A549 (cell line): Measurements from ENCODE around the gene CISH. TPM values are rescaled to one million over a fixed set of nuclear protein-coding genes. Genes with fewer than 3 reads are reported as not detected.
A peak's percentile ranks its signal among the peaks of the same experiment; 100 is the strongest.

Source experiments
- ATAC-seq, 2 experiments: fragments of 200-7000 bp in 1 of 2; fragments of >200 bp in 1 of 2; cut with Nextera tagmentation in 1 of 2; cut with Tn5 transposase in 1 of 2; 3 replicates each; pipeline versions ENCODE4 v1.8.0 to v1.9.1; 2018 to 2020; ENCODE audit warnings: mild to moderate bottlenecking in 1 of 2, moderate library complexity in 1 of 2
- CTCF ChIA-PET: fragments of 300-600 bp; sonication (Branson Sonifier 250); formaldehyde crosslinking; extraction: SDS; loops from one replicate; lab custom pipeline; 2021; ENCODE audit warnings: antibody characterized with exemption, inconsistent platforms; lab: Yijun Ruan, JAX
- POLR2A ChIA-PET: fragments of 350-600 bp; formaldehyde crosslinking; extraction: SDS; loops from one replicate; lab custom pipeline; 2021; ENCODE audit warnings: antibody characterized with exemption, inconsistent platforms; lab: Yijun Ruan, JAX
- DNase-seq, 2 experiments: peaks; one replicate each; pipeline versions ENCODE4 v3.0.0 to v3.0.0-alpha.2; 2011 to 2016; ENCODE audit warnings: low read depth in 1 of 2, low spot score in 1 of 2
- FAIRE-seq: peaks from 2 replicates; lab custom pipeline; 2011; peaks lifted over from hg19 to GRCh38; lab: Jason Lieb, UNC
- H3K27ac ChIP-seq, 2 experiments: fragments of >200 bp; sonication (Bioruptor Twin); formaldehyde crosslinking; 3 replicates each; pipeline ENCODE4 v1.5.1; 2016 to 2017
- H3K4me1 ChIP-seq: fragments of >200 bp; sonication (Bioruptor Twin); formaldehyde crosslinking; 3 replicates; pipeline ENCODE4 v1.6.1; 2016
- H3K4me2 ChIP-seq: fragments of >200 bp; sonication (Bioruptor Twin); formaldehyde crosslinking; 3 replicates; pipeline ENCODE4 v1.6.1; 2016
- H3K4me3 ChIP-seq: fragments of >200 bp; sonication (Bioruptor Twin); formaldehyde crosslinking; 3 replicates; pipeline ENCODE4 v1.5.1; 2016
- H3K9me3 ChIP-seq: fragments of >200 bp; sonication (Bioruptor Twin); formaldehyde crosslinking; 3 replicates; pipeline ENCODE4 v1.6.1; 2016
- BHLHE40 ChIP-seq: IDR thresholded peaks from 2 replicates; pipeline ENCODE4 v1.6.1; 2012; ENCODE audit warnings: low read depth, low read length, inconsistent platforms
- CBX8 ChIP-seq: fragments of 200-600 bp; sonication (generic); IDR thresholded peaks from 2 replicates; pipeline ENCODE4 v1.6.1; 2016
- E2F6 ChIP-seq: IDR thresholded peaks from 2 replicates; pipeline ENCODE4 v1.6.1; 2012; ENCODE audit warnings: low read depth, borderline replicate concordance
- ELK1 ChIP-seq: fragments of 150-350 bp; IDR thresholded peaks from 2 replicates; pipeline ENCODE4 v1.6.1; 2014; ENCODE audit warnings: low read depth, mild to moderate bottlenecking, low read length
- FOXS1 ChIP-seq: fragments of 250-450 bp; sonication (Bioruptor Pico); IDR thresholded peaks from 2 replicates; pipeline ENCODE4 v1.5.0; 2020; ENCODE audit warnings: mild to moderate bottlenecking, moderate library complexity
- HMGXB4 ChIP-seq: fragments of 250-450 bp; sonication (Bioruptor Pico); IDR thresholded peaks from 2 replicates; pipeline ENCODE4 v1.5.0; 2021; ENCODE audit warnings: mild to moderate bottlenecking, moderate library complexity, borderline replicate concordance
- HOXB5 ChIP-seq: fragments of 250-450 bp; sonication (Bioruptor Pico); IDR thresholded peaks from 2 replicates; pipeline ENCODE4 v1.5.0; 2020; ENCODE audit warnings: mild to moderate bottlenecking, moderate library complexity
- KDM1A ChIP-seq: fragments of 200-600 bp; sonication (generic); IDR thresholded peaks from 2 replicates; pipeline ENCODE4 v1.6.1; 2016; ENCODE audit warnings: low read depth, mild to moderate bottlenecking
- MAZ ChIP-seq: fragments of 150-350 bp; IDR thresholded peaks from 2 replicates; pipeline ENCODE4 v1.6.1; 2014; ENCODE audit warnings: antibody characterized with exemption, low read depth, low read length, borderline replicate concordance
- MYC ChIP-seq: IDR thresholded peaks from 2 replicates; pipeline ENCODE4 v1.6.1; 2012; ENCODE audit warnings: mild to moderate bottlenecking, inconsistent platforms, low read length, improper control_type of control experiment, borderline replicate concordance
- NR3C1 ChIP-seq: fragments of >200 bp; sonication (Bioruptor Twin); formaldehyde crosslinking; IDR thresholded peaks from 3 replicates; pipeline ENCODE4 v1.6.1; 2017
- POLR2AphosphoS2 ChIP-seq: conservative IDR thresholded peaks from 2 replicates; pipeline ENCODE4 v1.6.1; 2012; ENCODE audit warnings: low read length, improper control_type of control experiment, inconsistent platforms
- REST ChIP-seq: fragments of 200-600 bp; sonication (generic); IDR thresholded peaks from 2 replicates; pipeline ENCODE4 v1.6.1; 2016; ENCODE audit warnings: antibody characterized with exemption, mild to moderate bottlenecking, moderate library complexity
- TP53 ChIP-seq: fragments of 250-450 bp; sonication (Bioruptor Pico); IDR thresholded peaks from 2 replicates; pipeline ENCODE4 v1.5.0; 2021; ENCODE audit warnings: mild to moderate bottlenecking, moderate library complexity
- USF2 ChIP-seq: fragments of 450-650 bp; IDR thresholded peaks from 2 replicates; pipeline ENCODE4 v1.6.1; 2014; ENCODE audit warnings: antibody characterized with exemption
- WGBS: methylation state at CpG from one replicate; pipeline ENCODE4 v1.1.6; 2017; ENCODE audit errors: missing lambda C conversion rate; 5-methylcytosine and 5-hydroxymethylcytosine counted together
- polyA plus RNA-seq, 4 experiments: library from polyadenylated mRNA; depleted of rRNA in 3 of 4; stranded (reverse); fragments of >200 nt; fragmentation: RNase III in 1 of 4; extraction: RNeasy Plus Mini Kit Qiagen cat#74134 plus additional on column Dnase treatment in 1 of 4; gene quantifications; 2 replicates in 3 of 4; 3 replicates in 1 of 4; pipeline ENCODE4 v1.2.3, GENCODE V29; 2011 to 2017
- TF ChIP-seq, protein P1 (sequence below): fragments of >200 bp; sonication (Bioruptor Twin); formaldehyde crosslinking; IDR thresholded peaks from 3 replicates; pipeline ENCODE4 v1.6.1; 2016

Gene CISH
- polyA plus RNA-seq, 2 of the 4 experiments (the other 2 are of a cell fraction) = 0.43 to 0.68 TPM

DNA sequence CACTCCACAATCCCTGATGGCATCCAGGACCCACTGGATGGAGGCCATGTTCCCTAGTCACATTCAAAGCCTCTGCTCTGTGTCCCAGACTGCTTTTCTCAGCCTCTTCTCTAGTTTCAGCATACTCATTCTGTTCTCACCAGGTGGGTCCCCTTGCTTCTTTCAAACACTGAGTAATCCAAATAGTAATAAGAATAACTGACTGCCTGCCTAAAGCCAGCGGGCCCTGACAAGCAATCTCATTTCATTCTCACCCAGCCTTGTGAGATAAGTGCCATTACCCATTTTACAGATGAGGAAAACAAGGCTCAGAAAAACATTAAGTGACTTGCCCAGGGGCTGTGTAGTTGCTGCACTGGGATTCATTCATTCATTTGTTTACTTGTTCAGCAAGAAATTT lies 30.8 kb upstream of the CISH start:
- ChIA-PET POLR2A (no interaction called here), CTCF (interaction anchor here (1.1 kb wide), 1 partner anchor 20 kb away, joined by 4 read pairs; no protein-coding TSS in a partner anchor)
- Histone ChIP-seq H3K9me3 (no peaks in the 10 kb centered on the region), H3K27ac (no peak overlapping the region), H3K4me1 (no peaks in the 10 kb centered on the region), H3K4me3 (no peak overlapping the region), H3K4me2 (no peak overlapping the region)
- TF ChIP-seq KDM1A (0 out of 2 replicates have a peak, but pooled peaks have one; percentile 21), E2F6 (no peak), REST (no peak), USF2 (no peak)
- TF ChIP-seq, protein P1, sequence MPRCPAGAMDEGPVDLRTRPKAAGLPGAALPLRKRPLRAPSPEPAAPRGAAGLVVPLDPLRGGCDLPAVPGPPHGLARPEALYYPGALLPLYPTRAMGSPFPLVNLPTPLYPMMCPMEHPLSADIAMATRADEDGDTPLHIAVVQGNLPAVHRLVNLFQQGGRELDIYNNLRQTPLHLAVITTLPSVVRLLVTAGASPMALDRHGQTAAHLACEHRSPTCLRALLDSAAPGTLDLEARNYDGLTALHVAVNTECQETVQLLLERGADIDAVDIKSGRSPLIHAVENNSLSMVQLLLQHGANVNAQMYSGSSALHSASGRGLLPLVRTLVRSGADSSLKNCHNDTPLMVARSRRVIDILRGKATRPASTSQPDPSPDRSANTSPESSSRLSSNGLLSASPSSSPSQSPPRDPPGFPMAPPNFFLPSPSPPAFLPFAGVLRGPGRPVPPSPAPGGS = no peak
- DNase-seq = no peak
- 80% methylated on average over 1 of the region's 1 CpG for WGBS
- no peak for FAIRE-seq
- ATAC-seq = no peak

DNA sequence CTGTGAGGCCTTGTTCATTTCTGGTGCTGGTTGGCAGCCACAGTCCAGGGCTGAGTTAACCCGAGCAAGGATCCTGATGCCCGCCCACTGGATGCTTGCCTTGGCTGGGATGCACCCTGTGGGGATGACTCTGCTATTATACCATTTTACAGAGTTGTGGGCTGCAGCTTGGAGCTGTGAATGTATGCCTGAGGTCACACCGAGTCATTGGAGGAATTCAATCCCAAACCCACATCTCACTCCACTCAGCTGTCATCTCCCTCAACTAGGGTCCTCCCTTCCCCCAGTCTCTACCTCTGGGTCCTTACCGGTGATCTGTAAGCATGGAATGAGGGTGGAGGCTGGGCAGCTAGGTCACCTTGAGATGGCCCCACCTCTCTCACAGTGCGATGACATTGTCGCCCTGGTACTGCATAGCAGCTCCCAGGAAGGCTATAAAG lies 27.5 kb upstream of the CISH start:
- CTCF ChIA-PET = interaction anchor here (1.2 to 2.6 kb wide), 2 partner anchors 14 to 24 kb away, joined by 4 to 7 read pairs; no protein-coding TSS in a partner anchor
- ATAC-seq (peak in 1 of 2 experiments; percentile 23; a peak in 2 of 6 replicates), DNase-seq (no peak)
- H3K9me3 ChIP-seq = no peaks in the 10 kb centered on the region
- WGBS = 78% methylated on average over 6 of the region's 6 CpGs
- TF ChIP-seq CBX8 (no peak), BHLHE40 (no peak), TP53 (no peak), MAZ (no peak), HOXB5 (CRISPR knock-in tag) (no peak), POLR2AphosphoS2 (no peak), MYC (no peak), HMGXB4 (CRISPR knock-in tag) (no peak), FOXS1 (CRISPR knock-in tag) (no peak), ELK1 (no peak), NR3C1 (no peak)
- TF ChIP-seq, protein P1 = no peak
- TF ChIP-seq, all 56 proteins: peak for 0
- Histone ChIP-seq H3K27ac (no peak overlapping the region), H3K4me1 (no peaks in the 10 kb centered on the region), H3K4me2 (no peak overlapping the region), H3K4me3 (no peak overlapping the region)
- POLR2A ChIA-PET = no interaction called here
- no peak for FAIRE-seq
